GM10266 (cell line): ENCODE data around the gene GALNT18.

Source experiments
- DNase-seq: peaks from one replicate; pipeline ENCODE4 v3.0.0; 2012; ENCODE audit errors: extremely low spot score
- TF ChIP-seq, protein P1 (sequence below): IDR thresholded peaks from 2 replicates; pipeline ENCODE4 v1.5.1; 2012; ENCODE audit warnings: mild to moderate bottlenecking, low read depth; ENCODE audit not compliant: control insufficient read depth, insufficient read depth; ENCODE audit errors: missing control alignments

The GALNT18 gene

DNA sequence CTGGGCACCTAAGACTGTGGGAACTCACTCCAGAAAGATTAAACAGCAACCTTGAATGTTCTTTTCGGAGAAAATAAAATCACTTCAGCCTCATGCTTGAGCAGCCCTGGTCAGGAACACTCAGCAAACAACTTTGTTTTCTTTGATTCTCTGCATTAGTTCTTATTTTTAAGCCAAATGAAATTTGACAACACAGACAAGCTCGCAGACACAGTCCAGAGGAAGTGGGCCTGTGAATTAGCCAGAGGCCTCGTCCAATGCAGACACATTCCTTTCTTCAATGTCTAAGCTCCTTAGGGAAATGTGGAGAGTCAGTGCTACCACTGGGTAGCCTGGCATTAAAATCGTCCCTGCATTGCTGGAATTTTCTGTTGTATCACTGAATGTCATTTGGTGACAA is 205.9 kb downstream of the GALNT18 start:
- TF ChIP-seq, protein P1, sequence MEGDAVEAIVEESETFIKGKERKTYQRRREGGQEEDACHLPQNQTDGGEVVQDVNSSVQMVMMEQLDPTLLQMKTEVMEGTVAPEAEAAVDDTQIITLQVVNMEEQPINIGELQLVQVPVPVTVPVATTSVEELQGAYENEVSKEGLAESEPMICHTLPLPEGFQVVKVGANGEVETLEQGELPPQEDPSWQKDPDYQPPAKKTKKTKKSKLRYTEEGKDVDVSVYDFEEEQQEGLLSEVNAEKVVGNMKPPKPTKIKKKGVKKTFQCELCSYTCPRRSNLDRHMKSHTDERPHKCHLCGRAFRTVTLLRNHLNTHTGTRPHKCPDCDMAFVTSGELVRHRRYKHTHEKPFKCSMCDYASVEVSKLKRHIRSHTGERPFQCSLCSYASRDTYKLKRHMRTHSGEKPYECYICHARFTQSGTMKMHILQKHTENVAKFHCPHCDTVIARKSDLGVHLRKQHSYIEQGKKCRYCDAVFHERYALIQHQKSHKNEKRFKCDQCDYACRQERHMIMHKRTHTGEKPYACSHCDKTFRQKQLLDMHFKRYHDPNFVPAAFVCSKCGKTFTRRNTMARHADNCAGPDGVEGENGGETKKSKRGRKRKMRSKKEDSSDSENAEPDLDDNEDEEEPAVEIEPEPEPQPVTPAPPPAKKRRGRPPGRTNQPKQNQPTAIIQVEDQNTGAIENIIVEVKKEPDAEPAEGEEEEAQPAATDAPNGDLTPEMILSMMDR: no peak
- DNase-seq: no peak

DNA sequence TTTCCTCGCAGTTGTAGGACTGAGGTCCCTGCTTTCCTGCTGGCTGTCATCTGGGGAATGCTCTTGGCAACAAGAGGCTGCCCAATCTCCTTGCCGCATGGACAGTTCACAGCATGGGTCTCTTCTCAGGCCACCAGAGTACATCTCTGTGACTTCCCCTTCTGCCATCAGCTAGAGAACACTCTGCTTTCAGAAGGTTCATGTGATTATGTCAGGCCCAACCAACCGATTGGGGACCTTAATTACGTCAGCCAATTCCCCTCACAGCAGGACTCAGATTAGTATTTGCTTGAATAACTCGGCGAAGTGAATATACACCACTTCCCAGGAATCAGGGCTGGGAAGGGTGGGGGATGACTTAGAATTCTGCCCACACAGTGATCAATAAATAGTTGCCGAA is 206.8 kb downstream of the GALNT18 start:
- TF ChIP-seq, protein P1: no peak
- DNase-seq: no peak

DNA sequence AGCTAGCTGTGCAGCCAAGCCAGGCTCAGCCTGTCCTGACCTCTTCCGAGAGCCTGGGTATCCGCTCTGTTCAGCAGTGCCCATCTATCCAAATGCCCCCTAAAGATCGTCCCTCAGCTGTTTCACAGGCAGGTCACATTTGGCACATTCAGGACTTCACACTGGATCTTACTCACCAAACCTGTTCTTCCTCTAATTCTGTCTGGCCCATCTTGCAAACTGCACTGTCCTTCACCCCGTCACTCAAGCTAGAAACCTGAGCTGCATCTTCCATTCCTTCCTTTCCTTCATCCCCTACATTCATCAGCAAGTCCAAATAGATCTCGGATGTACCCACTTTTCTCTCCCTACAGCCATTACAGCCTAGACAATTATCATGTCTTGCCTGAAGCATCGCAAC is 208.0 kb downstream of the GALNT18 start:
- DNase-seq: no peak
- TF ChIP-seq, protein P1: no peak

DNA sequence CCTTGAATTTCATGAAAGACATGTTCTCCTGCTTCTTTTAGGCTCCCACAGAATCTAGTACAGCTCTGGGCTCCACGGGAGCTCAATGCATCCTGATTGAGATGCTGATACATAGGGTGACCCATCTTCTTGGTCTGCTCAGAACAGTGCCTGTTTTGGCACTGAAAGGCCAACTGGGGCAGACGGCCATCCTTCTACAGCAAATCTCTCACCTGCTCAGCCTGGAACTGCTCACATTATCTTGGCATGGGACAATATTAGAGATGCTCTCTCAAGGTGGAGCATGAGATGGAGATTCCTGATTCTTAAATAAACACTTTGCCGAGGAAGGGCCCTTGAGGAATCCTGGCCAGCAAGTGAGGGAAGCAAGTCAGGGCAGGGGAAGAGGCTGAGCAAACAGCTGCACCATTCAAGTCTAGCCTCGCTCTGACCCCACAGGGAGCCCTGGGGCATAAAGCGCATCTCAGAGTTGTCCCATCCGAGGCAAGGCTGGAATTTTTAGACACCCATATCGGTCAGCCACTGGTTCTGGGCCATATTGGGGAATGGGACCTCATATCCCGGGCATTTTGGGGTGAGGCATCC is 210.3 kb downstream of the GALNT18 start:
- DNase-seq: no peak

DNA sequence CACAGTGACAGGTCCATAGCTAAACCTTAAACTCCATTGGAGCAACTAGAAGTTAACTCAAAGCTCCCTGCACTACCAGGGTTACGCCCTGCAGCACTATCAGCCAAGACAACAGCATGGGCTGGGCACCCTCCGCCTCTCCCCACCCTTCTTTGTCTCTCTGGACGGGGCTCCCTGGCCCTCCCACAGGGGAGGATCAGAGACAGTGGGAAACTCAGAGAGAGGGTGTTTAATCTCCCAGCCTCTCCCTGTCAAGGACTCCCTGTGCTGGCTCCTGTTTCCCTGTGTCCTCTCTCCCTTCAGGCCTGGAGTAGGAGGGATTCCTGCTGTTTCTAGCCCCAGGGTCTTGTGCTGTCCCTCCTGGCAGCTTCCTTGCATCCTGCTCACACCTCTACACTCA is 211.9 kb downstream of the GALNT18 start:
- DNase-seq: no peak
- TF ChIP-seq, protein P1: no peak

More for the DNA sequence above, 210.3 kb downstream of the GALNT18 start:
- TF ChIP-seq, protein P1: no peak

DNA sequence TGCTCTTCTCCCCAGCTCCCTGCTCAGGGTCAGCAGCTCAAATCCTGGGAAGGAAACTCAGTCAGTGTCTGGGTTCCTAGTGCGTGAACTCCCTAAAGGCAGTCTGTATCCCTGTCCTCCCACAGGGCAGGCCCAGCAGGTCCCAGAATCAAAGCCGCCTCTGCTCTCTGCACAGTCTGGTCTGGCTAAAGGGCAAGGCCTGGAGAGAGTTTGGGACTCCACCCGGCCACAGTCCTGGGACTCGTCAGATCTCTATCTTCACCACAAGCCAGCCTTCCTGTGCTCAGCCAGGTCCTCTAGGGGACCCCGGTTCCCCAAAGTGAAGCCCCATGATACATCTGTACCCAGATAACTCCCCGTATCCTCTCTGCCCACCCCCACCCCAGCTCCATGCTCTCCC is 212.6 kb downstream of the GALNT18 start:
- DNase-seq: no peak
- TF ChIP-seq, protein P1: no peak

DNA sequence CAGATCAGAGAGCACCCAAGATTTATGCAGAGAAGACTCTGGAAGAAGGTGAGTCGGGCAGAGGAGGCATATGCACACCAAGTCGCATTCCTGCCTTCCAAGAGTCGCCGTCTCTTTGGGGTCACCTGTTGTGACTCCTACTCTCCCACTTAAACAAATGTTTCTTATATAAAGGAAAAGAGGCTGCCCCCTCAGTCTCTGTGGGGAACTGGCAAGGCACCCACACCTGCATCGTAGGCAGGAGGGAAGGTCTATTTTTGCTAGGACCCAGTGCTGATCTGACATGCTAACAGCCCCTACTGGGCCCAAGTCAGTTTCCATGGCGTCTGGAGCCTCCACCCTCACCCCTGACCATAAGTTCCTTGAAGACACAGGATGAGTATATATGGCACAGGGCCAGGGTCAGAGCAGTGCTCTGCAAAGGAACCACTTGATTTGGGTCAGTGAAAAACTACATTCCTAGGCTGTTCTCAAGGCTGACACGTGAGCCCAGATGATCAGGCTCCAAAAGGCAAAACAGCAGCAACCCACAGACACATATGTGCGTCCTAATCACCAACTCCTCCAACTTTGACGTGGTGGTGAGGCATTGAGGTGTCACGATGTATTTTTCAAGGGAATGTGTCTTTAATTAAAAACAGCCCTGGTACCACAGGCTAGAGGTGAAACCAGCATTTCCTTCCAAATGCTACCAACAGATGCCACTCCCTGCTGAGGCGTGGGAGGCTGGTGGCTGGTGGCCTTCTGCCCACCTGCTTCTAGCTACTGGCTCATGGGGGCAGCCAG is 213.2 kb downstream of the GALNT18 start:
- no peak for DNase-seq
- TF ChIP-seq, protein P1: no peak
